Fibroblast of lung (primary cell): ENCODE measurements around the gene TRIM37.

Experiments
- EZH2 ChIP-seq: IDR thresholded peaks from 2 replicates; pipeline ENCODE4 v1.5.1; 2012; ENCODE audit warnings: low read length, control low read depth, mild to moderate bottlenecking; ENCODE audit errors: missing control alignments
- TF ChIP-seq, protein P1 (sequence below), 2 donors: IDR thresholded peaks in 1 of 2; conservative IDR thresholded peaks in 1 of 2; 1 replicate in 1 of 2; 2 replicates in 1 of 2; pipeline ENCODE4 v1.5.1; 2011 to 2012; ENCODE audit warnings: low read length in 2 of 2, control low read depth in 1 of 2, inconsistent platforms in 1 of 2, low read depth in 1 of 2, mild to moderate bottlenecking in 1 of 2

DNA sequence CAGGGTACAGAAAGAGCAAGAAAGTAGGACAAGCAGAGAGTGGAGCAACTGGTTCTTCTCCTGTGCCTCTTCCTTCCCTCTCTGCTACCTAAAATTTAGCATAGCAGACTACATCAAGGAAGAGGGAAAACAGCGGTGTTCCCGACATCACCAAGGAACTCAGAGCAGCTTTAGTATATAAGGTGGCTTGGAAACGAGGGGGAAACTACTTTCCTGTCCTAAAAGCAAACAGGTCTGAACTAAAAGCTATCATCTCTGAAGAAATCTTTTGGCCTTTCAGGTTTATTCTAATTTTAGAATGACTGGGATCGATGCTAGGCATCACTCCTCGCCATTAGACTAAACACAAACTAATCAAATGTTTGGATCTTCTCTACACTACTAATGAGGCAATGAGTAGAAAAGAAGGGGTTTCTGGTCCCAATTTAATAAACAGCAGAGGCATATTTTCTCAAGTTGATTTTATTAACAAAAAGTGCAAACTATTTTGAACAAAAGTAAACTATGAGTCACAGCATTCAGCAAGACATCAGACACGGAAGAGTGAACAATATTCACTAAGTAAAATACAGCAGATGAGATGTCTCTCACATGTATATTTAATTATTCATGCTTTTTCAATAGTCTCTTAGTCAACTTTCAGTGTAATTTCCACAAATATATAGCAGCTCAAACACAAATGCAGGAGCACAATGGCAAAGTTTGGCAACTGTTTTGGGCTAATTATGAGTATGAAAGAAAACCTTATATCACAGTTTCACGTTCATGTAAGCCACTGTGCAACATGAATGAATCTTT is 108.7 kb downstream of the TRIM37 start:
- TF ChIP-seq, protein P1, sequence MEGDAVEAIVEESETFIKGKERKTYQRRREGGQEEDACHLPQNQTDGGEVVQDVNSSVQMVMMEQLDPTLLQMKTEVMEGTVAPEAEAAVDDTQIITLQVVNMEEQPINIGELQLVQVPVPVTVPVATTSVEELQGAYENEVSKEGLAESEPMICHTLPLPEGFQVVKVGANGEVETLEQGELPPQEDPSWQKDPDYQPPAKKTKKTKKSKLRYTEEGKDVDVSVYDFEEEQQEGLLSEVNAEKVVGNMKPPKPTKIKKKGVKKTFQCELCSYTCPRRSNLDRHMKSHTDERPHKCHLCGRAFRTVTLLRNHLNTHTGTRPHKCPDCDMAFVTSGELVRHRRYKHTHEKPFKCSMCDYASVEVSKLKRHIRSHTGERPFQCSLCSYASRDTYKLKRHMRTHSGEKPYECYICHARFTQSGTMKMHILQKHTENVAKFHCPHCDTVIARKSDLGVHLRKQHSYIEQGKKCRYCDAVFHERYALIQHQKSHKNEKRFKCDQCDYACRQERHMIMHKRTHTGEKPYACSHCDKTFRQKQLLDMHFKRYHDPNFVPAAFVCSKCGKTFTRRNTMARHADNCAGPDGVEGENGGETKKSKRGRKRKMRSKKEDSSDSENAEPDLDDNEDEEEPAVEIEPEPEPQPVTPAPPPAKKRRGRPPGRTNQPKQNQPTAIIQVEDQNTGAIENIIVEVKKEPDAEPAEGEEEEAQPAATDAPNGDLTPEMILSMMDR (conservative IDR thresholded peaks at IDR 0.05 in 1 of 2, IDR thresholded peaks at IDR 0.05 in 1 of 2; ENCODE audit: low read depth in 1 of 2, low read length in 2 of 2) = no peak
- no peak for TF ChIP-seq EZH2
